Astrocyte (in vitro differentiated cells and primary cell): ENCODE measurements around the gene ALB.

Experiments used
- EZH2 ChIP-seq: IDR thresholded peaks from 2 replicates; pipeline ENCODE4 v1.6.1; 2012; ENCODE audit warnings: mild to moderate bottlenecking, low read length, inconsistent platforms; ENCODE audit not compliant: insufficient read depth
- TF ChIP-seq, protein P1 (sequence below): IDR thresholded peaks from 2 replicates; pipeline ENCODE4 v1.5.1; 2011; ENCODE audit warnings: low read depth, mild to moderate bottlenecking, inconsistent platforms, low read length, moderate library complexity; ENCODE audit not compliant: insufficient read depth

DNA sequence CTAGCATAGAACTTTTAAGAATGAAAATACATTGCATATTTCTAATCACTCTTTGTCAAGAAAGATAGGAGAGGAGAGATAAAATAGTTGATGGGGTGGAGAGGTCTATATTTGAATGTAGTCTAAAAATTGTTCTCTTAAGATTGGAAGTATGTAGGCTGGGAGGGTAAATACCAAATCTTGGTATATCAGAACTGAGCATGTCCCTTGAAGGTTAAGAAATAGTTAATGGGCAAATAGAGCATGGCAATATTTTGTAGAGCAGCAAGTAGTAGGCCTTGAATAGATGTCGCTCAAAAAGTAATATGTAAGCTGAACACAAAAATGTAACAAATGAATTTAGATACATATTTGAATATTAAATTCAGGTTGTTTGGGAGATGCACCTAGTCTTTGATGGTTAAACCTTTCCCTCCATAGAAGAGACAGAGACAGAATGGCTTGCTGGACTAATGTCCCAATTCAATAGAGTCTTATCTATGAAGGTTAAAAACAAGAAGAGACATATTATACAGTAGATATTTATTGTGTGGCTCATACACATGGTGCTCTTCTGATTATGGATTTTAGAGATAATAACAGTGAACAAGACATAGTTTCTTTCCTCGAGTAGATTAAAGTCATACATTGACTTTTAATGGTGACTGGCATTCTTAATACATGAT lies 12.5 kb downstream of the ALB start:
- TF ChIP-seq, protein P1, sequence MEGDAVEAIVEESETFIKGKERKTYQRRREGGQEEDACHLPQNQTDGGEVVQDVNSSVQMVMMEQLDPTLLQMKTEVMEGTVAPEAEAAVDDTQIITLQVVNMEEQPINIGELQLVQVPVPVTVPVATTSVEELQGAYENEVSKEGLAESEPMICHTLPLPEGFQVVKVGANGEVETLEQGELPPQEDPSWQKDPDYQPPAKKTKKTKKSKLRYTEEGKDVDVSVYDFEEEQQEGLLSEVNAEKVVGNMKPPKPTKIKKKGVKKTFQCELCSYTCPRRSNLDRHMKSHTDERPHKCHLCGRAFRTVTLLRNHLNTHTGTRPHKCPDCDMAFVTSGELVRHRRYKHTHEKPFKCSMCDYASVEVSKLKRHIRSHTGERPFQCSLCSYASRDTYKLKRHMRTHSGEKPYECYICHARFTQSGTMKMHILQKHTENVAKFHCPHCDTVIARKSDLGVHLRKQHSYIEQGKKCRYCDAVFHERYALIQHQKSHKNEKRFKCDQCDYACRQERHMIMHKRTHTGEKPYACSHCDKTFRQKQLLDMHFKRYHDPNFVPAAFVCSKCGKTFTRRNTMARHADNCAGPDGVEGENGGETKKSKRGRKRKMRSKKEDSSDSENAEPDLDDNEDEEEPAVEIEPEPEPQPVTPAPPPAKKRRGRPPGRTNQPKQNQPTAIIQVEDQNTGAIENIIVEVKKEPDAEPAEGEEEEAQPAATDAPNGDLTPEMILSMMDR: no peak
- TF ChIP-seq EZH2: no peak
